HCT116 (cell line): Measurements from ENCODE around the gene PTGER4. TPM values are rescaled to one million over a fixed set of nuclear protein-coding genes. Genes with fewer than 3 reads are reported as not detected.

ENCODE experiments used
- ATAC-seq: fragments of 200-7000 bp; cut with Tn5 transposase; 2 replicates; pipeline ENCODE4 v1.9.1; 2020; ENCODE audit warnings: mild to moderate bottlenecking, moderate library complexity
- BruUV-seq: library from RNA; stranded (reverse); fragments of 400-500 nt; replicated peaks from 2 replicates; lab custom pipeline; 2021; lab: Mats Ljungman, UMichigan
- CTCF ChIA-PET: fragments of 300-600 bp; sonication (Branson Sonifier 250); formaldehyde crosslinking; loops from one replicate; lab custom pipeline; 2021; ENCODE audit warnings: antibody characterized with exemption; lab: Charles Lee
- POLR2A ChIA-PET: fragments of 300-600, 350-600 bp; sonication (Branson Sonifier 250); formaldehyde crosslinking; loops from one replicate; lab custom pipeline; 2021; ENCODE audit warnings: antibody characterized with exemption; lab: Charles Lee
- RAD21 ChIA-PET, 2 experiments: fragments of 300-600 bp; sonication (Branson Sonifier 250); formaldehyde crosslinking; loops; one replicate each; lab custom pipeline; 2023; ENCODE audit warnings: low total read pairs in 2 of 2; ENCODE audit not compliant: uncharacterized antibody in 2 of 2, unreplicated experiment in 2 of 2, low non-redundant PET in 1 of 2; lab: Charles Lee
- DNase-seq: peaks from one replicate; pipeline ENCODE4 v3.0.0-alpha.2; 2010; ENCODE audit warnings: low read depth, low spot score
- H2AFZ ChIP-seq: fragments of 200-600 bp; shearing (Covaris generic), sonication (generic); 2 replicates; pipeline ENCODE4 v1.6.1; 2017; ENCODE audit warnings: low read depth, mixed run types, mixed read lengths, antibody characterized with exemption, low read length; ENCODE audit not compliant: poor library complexity, severe bottlenecking
- H3K27ac ChIP-seq: 2 replicates; pipeline ENCODE4 v1.5.1; 2012; ENCODE audit warnings: low read depth, low read length
- H3K27me3 ChIP-seq: fragments of 200-600 bp; sonication (generic); 2 replicates; pipeline ENCODE4 v1.6.1; 2016; ENCODE audit warnings: mixed run types, low read length, mixed read lengths; ENCODE audit not compliant: insufficient read depth
- H3K36me3 ChIP-seq, 2 experiments: fragments of 200-500 bp in 1 of 2; fragments of 200-600 bp in 1 of 2; sonication (Bioruptor generic) in 1 of 2; sonication (generic) in 1 of 2; 2 replicates each; pipeline versions ENCODE4 v1.5.1 to v1.6.1; 2014 to 2016; ENCODE audit warnings: low read length in 2 of 2, inconsistent platforms in 1 of 2, mixed read lengths in 1 of 2, mixed run types in 1 of 2; ENCODE audit not compliant: insufficient read depth in 2 of 2, control insufficient read depth in 1 of 2
- H3K4me1 ChIP-seq, 2 experiments: fragments of 200-600 bp in 1 of 2; sonication (generic) in 1 of 2; 2 replicates each; pipeline versions ENCODE4 v1.5.1 to v1.6.1; 2012 to 2017; ENCODE audit warnings: low read length in 2 of 2, inconsistent platforms in 1 of 2, mild to moderate bottlenecking in 1 of 2, mixed read lengths in 1 of 2, mixed run types in 1 of 2, moderate library complexity in 1 of 2; ENCODE audit not compliant: insufficient read depth in 2 of 2, control insufficient read depth in 1 of 2
- H3K4me2 ChIP-seq: fragments of 200-600 bp; sonication (generic); 2 replicates; pipeline ENCODE4 v1.6.1; 2017; ENCODE audit warnings: mixed run types, low read length, mixed read lengths
- H3K4me3 ChIP-seq, 2 experiments: fragments of 200-600 bp in 1 of 2; sonication (generic) in 1 of 2; replicated peaks in 1 of 2; 2 replicates each; pipeline ENCODE4 v1.5.1; 2011 to 2016; ENCODE audit warnings: low read length in 2 of 2, control low read depth in 1 of 2, low read depth in 1 of 2, mild to moderate bottlenecking in 1 of 2, mixed read lengths in 1 of 2, mixed run types in 1 of 2
- H3K79me2 ChIP-seq: fragments of 200-600 bp; sonication (generic); 2 replicates; pipeline ENCODE4 v1.6.1; 2017; ENCODE audit warnings: mild to moderate bottlenecking, mixed run types, low read length, moderate library complexity, mixed read lengths; ENCODE audit not compliant: insufficient read depth
- H3K9ac ChIP-seq: fragments of 200-600 bp; sonication (generic); 2 replicates; pipeline ENCODE4 v1.6.1; 2016; ENCODE audit warnings: low read length, mixed read lengths
- H3K9me2 ChIP-seq: fragments of 200-600 bp; sonication (generic), shearing (Covaris generic); 2 replicates; pipeline ENCODE4 v1.6.1; 2017; ENCODE audit warnings: mixed run types, mild to moderate bottlenecking, moderate library complexity; ENCODE audit not compliant: insufficient read depth
- H3K9me3 ChIP-seq, 2 experiments: fragments of 200-500 bp in 1 of 2; fragments of 200-600 bp in 1 of 2; sonication (Bioruptor generic) in 1 of 2; sonication (generic) in 1 of 2; 2 replicates each; pipeline ENCODE4 v1.6.1; 2014 to 2017; ENCODE audit warnings: low read length in 2 of 2, mixed read lengths in 2 of 2, inconsistent platforms in 1 of 2, low read depth in 1 of 2, mild to moderate bottlenecking in 1 of 2, mixed run types in 1 of 2, moderate library complexity in 1 of 2; ENCODE audit not compliant: control insufficient read depth in 1 of 2, insufficient read depth in 1 of 2
- H4K20me1 ChIP-seq: fragments of 200-600 bp; sonication (generic), shearing (Covaris generic); 2 replicates; pipeline ENCODE4 v1.6.1; 2017; ENCODE audit warnings: mixed run types, mild to moderate bottlenecking, moderate library complexity; ENCODE audit not compliant: insufficient read depth
- EGR1 ChIP-seq: IDR thresholded peaks from 2 replicates; pipeline ENCODE4 v1.6.1; 2012; ENCODE audit warnings: low read depth
- ELF1 ChIP-seq: IDR thresholded peaks from 2 replicates; pipeline ENCODE4 v1.6.1; 2012; ENCODE audit warnings: low read depth, borderline replicate concordance
- intact Hi-C: fragments of 100-400 bp; cut with micrococcal nuclease; formaldehyde crosslinking; loops from 2 replicates; pipeline ENCODE4 v1.10.0; 2022
- total RNA-seq: library from RNA; stranded (reverse); gene quantifications from one replicate; pipeline ENCODE4 v1.2.1, GENCODE V29; 2021; ENCODE audit not compliant: unreplicated experiment
- TF ChIP-seq, protein P1 (sequence below): IDR thresholded peaks from 2 replicates; pipeline ENCODE4 v1.6.1; 2012; ENCODE audit warnings: low read depth
- TF ChIP-seq, protein P2 (sequence below): IDR thresholded peaks from 2 replicates; pipeline ENCODE4 v1.6.1; 2012

The PTGER4 gene
- total RNA-seq, 1 experiment from 2014 or later, result 3.0 TPM

DNA sequence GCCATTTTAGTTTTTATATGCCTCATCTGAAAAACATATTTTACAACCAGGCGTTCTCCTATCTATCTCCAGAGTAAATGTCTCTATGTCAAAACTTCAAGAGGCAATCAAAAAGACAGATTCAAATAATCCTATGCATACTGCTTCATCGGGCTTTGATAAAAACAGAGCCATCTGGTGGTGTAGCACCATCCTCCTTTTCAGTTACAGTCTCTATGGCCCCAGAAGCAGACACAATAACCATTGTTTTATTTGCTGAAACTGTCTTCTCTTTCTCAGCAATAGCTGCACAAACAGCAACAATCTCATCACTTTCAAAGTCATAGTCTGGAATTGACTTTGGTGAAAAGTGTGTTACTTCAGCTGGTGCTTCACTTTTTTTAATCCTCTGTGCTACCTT, 36.3 kb downstream of the PTGER4 start (continued):
- TF ChIP-seq, protein P1, sequence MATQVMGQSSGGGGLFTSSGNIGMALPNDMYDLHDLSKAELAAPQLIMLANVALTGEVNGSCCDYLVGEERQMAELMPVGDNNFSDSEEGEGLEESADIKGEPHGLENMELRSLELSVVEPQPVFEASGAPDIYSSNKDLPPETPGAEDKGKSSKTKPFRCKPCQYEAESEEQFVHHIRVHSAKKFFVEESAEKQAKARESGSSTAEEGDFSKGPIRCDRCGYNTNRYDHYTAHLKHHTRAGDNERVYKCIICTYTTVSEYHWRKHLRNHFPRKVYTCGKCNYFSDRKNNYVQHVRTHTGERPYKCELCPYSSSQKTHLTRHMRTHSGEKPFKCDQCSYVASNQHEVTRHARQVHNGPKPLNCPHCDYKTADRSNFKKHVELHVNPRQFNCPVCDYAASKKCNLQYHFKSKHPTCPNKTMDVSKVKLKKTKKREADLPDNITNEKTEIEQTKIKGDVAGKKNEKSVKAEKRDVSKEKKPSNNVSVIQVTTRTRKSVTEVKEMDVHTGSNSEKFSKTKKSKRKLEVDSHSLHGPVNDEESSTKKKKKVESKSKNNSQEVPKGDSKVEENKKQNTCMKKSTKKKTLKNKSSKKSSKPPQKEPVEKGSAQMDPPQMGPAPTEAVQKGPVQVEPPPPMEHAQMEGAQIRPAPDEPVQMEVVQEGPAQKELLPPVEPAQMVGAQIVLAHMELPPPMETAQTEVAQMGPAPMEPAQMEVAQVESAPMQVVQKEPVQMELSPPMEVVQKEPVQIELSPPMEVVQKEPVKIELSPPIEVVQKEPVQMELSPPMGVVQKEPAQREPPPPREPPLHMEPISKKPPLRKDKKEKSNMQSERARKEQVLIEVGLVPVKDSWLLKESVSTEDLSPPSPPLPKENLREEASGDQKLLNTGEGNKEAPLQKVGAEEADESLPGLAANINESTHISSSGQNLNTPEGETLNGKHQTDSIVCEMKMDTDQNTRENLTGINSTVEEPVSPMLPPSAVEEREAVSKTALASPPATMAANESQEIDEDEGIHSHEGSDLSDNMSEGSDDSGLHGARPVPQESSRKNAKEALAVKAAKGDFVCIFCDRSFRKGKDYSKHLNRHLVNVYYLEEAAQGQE, result no peak

DNA sequence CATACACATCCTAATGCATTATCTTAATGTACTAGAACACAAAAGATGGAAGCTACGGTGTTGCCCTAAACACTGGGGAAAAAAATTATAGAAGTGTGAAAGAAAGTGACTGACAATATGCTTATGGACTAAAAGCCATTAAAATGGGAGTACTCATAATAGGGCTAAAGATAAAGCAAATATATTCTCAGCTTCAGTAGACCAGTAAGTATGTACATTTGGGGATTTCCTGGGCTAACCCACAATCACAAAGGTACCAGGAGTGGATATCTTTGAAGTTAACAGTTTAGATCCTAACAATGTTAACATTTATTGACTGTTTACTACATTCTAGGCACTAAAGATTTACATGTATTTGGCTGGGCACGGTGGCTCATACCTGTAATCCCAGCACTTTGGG, 36.9 kb downstream of the PTGER4 start:
- intact Hi-C loops, result loop anchor here (10.0 kb wide), 1 partner anchor 58 kb away; no protein-coding TSS in a partner anchor
- no peaks in the 10 kb centered on the region for H4K20me1 ChIP-seq
- CTCF ChIA-PET, result no interaction called here
- no peak overlapping the region for H2AFZ ChIP-seq
- POLR2A ChIA-PET, result no interaction called here
- no peak overlapping the region for H3K4me2 ChIP-seq
- BruUV-seq, result no TSS peak
- H3K27ac ChIP-seq, result no peak overlapping the region
- H3K9ac ChIP-seq, result no peak overlapping the region
- no peak overlapping the region for H3K4me3 ChIP-seq
- H3K9me2 ChIP-seq, result no peaks in the 10 kb centered on the region
- ATAC-seq, result no peak
- no peaks in the 10 kb centered on the region; a peak in 1 of 4 replicates for H3K36me3 ChIP-seq
- TF ChIP-seq, protein P2, sequence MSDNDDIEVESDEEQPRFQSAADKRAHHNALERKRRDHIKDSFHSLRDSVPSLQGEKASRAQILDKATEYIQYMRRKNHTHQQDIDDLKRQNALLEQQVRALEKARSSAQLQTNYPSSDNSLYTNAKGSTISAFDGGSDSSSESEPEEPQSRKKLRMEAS, result no peak
- TF ChIP-seq ELF1 (no peak), EGR1 (no peak)
- TF ChIP-seq, all 23 proteins: peak for 0
- H3K4me1 ChIP-seq, result no peaks in the 10 kb centered on the region
- RAD21 ChIA-PET, result no interaction called here
- H3K79me2 ChIP-seq, result no peaks in the 10 kb centered on the region
- DNase-seq, result no peak
- no peaks in the 10 kb centered on the region for H3K27me3 ChIP-seq
- no peaks in the 10 kb centered on the region for H3K9me3 ChIP-seq
